Stimulated activated CD4-positive, alpha-beta T cell treated with anti-CD3 and anti-CD28 coated beads, Interleukin-1b, Interleukin-23, amount 100 ng/mL, for 24 hours (primary cell): ENCODE results near the gene ERFL.

Experiments
- DNase-seq, 4 experiments: peaks; one replicate each; pipeline ENCODE4 v3.0.0-alpha.2; 2020; ENCODE audit warnings: low read depth in 4 of 4, low spot score in 1 of 4

Gene ERFL

GRCh38 chr19:41927497-41928192 is 604 bp downstream of the ERFL start:
- no peak for DNase-seq

- DNase-seq = no peak
Measured at GRCh38 chr19:41926763-41927496, 1.3 kb downstream of the ERFL start.

GRCh38 chr19:41926028-41926762 is 2.1 kb downstream of the ERFL start:
- DNase-seq = no peak

GRCh38 chr19:41925208-41926003 is 2.8 kb downstream of the ERFL start:
- no peak for DNase-seq

- DNase-seq = no peak
Measured at GRCh38 chr19:41924151-41925145, 3.8 kb downstream of the ERFL start.

- DNase-seq = no peak
Measured at GRCh38 chr19:41923045-41923788, 5.0 kb downstream of the ERFL start.

- no peak for DNase-seq
Measured at GRCh38 chr19:41922585-41922984, 5.7 kb downstream of the ERFL start.

- DNase-seq = no peak
Measured at GRCh38 chr19:41921577-41922576, 6.4 kb downstream of the ERFL start.

GRCh38 chr19:41920882-41921576 is 7.2 kb downstream of the ERFL start:
- DNase-seq = no peak

- no peak for DNase-seq
Measured at GRCh38 chr19:41919948-41920712, 8.1 kb downstream of the ERFL start.

GRCh38 chr19:41918653-41919244 is 9.5 kb downstream of the ERFL start:
- DNase-seq = no peak

GRCh38 chr19:41918095-41918494 is 10.2 kb downstream of the ERFL start:
- DNase-seq = no peak

- no peak for DNase-seq
Measured at GRCh38 chr19:41917676-41918075, 10.6 kb downstream of the ERFL start.

GRCh38 chr19:41915776-41916414 is 12.4 kb downstream of the ERFL start:
- DNase-seq = no peak

GRCh38 chr19:41915021-41915775 is 13.1 kb downstream of the ERFL start:
- no peak for DNase-seq
